Omental fat pad (tissue), 4 donors: ENCODE measurements around the gene PGBD1. TPM values are rescaled to one million over a fixed set of nuclear protein-coding genes. Genes with fewer than 3 reads are reported as not detected.

ENCODE experiments used
- ATAC-seq: fragments of 150-250 bp; one replicate; pipeline ENCODE4 v1.9.1; 2016; ENCODE audit warnings: mild to moderate bottlenecking, moderate library complexity; ENCODE audit not compliant: low FRiP score
- DNase-seq: peaks from one replicate; pipeline ENCODE4 v3.0.0-alpha.2; 2019; ENCODE audit warnings: low spot score
- total RNA-seq, 4 donors: library from RNA; depleted of rRNA; stranded (reverse); fragments of >200 nt; gene quantifications; one replicate each; pipeline ENCODE4 v1.1.0, GENCODE V29; 2016
- TF ChIP-seq, protein P1 (sequence below), 3 donors: fragments of 450-650 bp; IDR thresholded peaks; one replicate each; pipeline ENCODE4 v1.5.1; 2016 to 2017; ENCODE audit warnings: antibody characterized with exemption in 3 of 3, mild to moderate bottlenecking in 3 of 3, moderate library complexity in 2 of 3

PGBD1 gene, protein sequence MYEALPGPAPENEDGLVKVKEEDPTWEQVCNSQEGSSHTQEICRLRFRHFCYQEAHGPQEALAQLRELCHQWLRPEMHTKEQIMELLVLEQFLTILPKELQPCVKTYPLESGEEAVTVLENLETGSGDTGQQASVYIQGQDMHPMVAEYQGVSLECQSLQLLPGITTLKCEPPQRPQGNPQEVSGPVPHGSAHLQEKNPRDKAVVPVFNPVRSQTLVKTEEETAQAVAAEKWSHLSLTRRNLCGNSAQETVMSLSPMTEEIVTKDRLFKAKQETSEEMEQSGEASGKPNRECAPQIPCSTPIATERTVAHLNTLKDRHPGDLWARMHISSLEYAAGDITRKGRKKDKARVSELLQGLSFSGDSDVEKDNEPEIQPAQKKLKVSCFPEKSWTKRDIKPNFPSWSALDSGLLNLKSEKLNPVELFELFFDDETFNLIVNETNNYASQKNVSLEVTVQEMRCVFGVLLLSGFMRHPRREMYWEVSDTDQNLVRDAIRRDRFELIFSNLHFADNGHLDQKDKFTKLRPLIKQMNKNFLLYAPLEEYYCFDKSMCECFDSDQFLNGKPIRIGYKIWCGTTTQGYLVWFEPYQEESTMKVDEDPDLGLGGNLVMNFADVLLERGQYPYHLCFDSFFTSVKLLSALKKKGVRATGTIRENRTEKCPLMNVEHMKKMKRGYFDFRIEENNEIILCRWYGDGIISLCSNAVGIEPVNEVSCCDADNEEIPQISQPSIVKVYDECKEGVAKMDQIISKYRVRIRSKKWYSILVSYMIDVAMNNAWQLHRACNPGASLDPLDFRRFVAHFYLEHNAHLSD
- 1 to 10 TPM; 3.0 to 5.4 (median 4.4) TPM for total RNA-seq

GRCh38 chr6:28281288-28282064 is at the start of gene PGBD1:
PGBD1 (plus strand) TSS chr6:28281572; CDS start chr6:28283814, 2,242 bp downstream.
- TF ChIP-seq, protein P1, sequence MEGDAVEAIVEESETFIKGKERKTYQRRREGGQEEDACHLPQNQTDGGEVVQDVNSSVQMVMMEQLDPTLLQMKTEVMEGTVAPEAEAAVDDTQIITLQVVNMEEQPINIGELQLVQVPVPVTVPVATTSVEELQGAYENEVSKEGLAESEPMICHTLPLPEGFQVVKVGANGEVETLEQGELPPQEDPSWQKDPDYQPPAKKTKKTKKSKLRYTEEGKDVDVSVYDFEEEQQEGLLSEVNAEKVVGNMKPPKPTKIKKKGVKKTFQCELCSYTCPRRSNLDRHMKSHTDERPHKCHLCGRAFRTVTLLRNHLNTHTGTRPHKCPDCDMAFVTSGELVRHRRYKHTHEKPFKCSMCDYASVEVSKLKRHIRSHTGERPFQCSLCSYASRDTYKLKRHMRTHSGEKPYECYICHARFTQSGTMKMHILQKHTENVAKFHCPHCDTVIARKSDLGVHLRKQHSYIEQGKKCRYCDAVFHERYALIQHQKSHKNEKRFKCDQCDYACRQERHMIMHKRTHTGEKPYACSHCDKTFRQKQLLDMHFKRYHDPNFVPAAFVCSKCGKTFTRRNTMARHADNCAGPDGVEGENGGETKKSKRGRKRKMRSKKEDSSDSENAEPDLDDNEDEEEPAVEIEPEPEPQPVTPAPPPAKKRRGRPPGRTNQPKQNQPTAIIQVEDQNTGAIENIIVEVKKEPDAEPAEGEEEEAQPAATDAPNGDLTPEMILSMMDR (IDR thresholded peaks at IDR 0.05), result no peak
- DNase-seq, result no peak
- peak; percentile 82 for ATAC-seq

DNA sequence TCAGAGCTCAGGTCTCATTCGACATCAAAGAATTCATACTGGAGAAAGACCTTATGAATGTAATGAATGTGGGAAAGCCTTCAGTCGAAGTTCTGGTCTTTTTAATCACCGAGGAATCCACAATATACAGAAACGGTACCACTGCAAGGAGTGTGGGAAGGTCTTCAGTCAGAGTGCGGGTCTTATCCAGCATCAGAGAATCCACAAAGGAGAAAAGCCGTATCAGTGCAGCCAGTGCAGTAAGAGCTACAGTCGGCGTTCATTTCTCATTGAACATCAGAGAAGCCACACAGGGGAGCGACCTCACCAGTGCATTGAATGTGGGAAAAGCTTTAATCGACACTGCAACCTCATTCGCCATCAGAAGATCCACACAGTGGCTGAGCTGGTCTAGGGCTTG is 48.6 kb upstream of the PGBD1 start:
- no peak for ATAC-seq
- DNase-seq, result no peak
- TF ChIP-seq, protein P1 (IDR thresholded peaks at IDR 0.05), result no peak

DNA sequence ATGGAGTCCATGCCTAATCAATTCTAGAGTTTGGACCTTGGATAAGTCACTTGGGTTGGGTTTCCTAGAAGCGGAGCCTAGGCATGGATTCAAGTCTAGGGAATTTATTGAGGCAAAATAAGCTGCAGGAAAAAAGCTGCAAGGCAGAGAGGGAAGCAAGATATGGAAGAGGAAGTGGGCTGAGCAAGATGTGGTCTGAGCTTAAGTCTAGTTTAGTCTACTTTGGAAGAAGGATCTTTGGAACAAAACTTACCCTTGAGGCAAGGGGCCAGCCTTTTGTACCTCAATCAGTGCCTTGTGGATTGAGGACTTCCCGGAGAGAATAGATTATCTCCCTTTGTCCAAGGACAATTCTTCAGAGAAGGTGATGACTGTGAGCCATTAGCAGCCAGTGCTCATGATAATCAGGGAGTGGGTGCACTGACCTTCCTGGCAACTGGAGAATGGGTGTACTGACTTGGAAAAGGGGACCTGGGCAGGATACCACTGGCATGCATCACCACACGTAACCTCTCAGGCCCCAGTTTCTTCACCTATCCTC is 45.4 kb upstream of the PGBD1 start:
- DNase-seq (no peak), ATAC-seq (no peak)
- TF ChIP-seq, protein P1 (IDR thresholded peaks at IDR 0.05), result no peak

- ATAC-seq (no peak), DNase-seq (no peak)
- TF ChIP-seq, protein P1 (IDR thresholded peaks at IDR 0.05), result no peak
Observed at GRCh38 chr6:28239636-28240035, 41.7 kb upstream of the PGBD1 start.

DNA sequence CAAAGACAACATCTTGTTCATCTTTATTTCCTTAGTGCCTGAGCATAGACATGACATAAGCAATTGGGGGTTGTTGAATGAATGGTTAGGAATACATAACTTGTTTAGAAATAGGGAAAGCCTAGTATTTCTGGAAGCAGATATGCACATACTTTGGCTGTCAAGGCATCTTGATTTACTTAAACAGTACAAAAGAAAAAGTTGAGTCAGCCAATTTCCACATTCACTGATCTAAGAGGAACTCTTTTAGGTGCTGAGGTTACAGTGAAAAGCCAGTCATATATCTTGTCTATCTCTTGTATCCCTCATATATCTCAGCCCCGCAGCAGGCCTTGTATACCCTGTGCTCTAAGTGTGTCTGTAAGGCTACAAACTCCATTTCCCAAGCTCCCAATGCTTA is 40.9 kb upstream of the PGBD1 start:
- ATAC-seq, result no peak
- no peak for DNase-seq
- TF ChIP-seq, protein P1 (IDR thresholded peaks at IDR 0.05), result no peak

DNA sequence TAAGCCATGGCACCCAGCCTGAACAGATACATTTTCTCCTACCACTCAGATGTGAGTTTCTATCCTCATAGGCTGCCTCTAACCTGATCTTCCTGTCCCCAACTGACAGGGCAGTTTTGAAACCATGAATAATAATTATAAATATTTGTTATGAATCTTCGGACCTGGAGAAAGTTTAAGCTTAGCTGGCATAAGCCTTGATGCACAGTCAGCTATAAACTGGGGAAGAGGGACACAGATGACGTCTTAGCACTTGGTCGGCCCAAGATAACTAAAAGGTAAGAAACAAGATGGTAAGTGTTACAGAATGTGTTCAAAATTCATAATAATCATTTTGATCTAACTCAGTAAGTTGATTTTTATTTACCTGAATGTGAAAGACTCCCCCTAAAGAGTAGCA is 37.4 kb upstream of the PGBD1 start:
- ATAC-seq, result no peak
- TF ChIP-seq, protein P1 (IDR thresholded peaks at IDR 0.05), result no peak

More for the DNA sequence above, 37.4 kb upstream of the PGBD1 start:
- DNase-seq, result no peak
